ENCODE results near the gene VEZF1.
A peak's percentile ranks its signal among the peaks of the same experiment; 100 is the strongest.

Gene VEZF1

GRCh38 chr17:57987581-57988300 is at the start of gene VEZF1:
Gene VEZF1, minus strand, starts transcription at chr17:57988254. Its CDS starts 143 bp downstream, at chr17:57988111.
- no peak for TF ChIP-seq CTCF (IDR thresholded peaks at IDR 0.05; ENCODE audit: extremely low read depth, insufficient read depth, missing control alignments)
- in situ Hi-C loops (cut with MboI; ENCODE audit: low pct_unique_long_range_greater_than_20kb, low sequenced_read_pairs, unreplicated experiment), result no loop called here
- peak; percentile 91 for DNase-seq (ENCODE audit: low spot score)

GRCh38 chr17:58032691-58033415 is 44.8 kb upstream of the VEZF1 start:
- in situ Hi-C loops (cut with MboI; ENCODE audit: low pct_unique_long_range_greater_than_20kb, low sequenced_read_pairs, unreplicated experiment), result no loop called here

GRCh38 chr17:58028578-58028977 is 40.5 kb upstream of the VEZF1 start:
- TF ChIP-seq CTCF (IDR thresholded peaks at IDR 0.05; ENCODE audit: extremely low read depth, insufficient read depth, missing control alignments), result no peak
- DNase-seq (ENCODE audit: low spot score), result no peak
- in situ Hi-C loops (cut with MboI; ENCODE audit: low pct_unique_long_range_greater_than_20kb, low sequenced_read_pairs, unreplicated experiment), result no loop called here

More at GRCh38 chr17:58032691-58033415, 44.8 kb upstream of the VEZF1 start:
- no peak for TF ChIP-seq CTCF (IDR thresholded peaks at IDR 0.05; ENCODE audit: extremely low read depth, insufficient read depth, missing control alignments)
- no peak for DNase-seq (ENCODE audit: low spot score)

- in situ Hi-C loops (cut with MboI; ENCODE audit: low pct_unique_long_range_greater_than_20kb, low sequenced_read_pairs, unreplicated experiment), result loop anchor here (5.0 kb wide), 1 partner anchor 52 kb away; no protein-coding TSS in a partner anchor
- no peak for TF ChIP-seq CTCF (IDR thresholded peaks at IDR 0.05; ENCODE audit: extremely low read depth, insufficient read depth, missing control alignments)
- no peak for DNase-seq (ENCODE audit: low spot score)
Measured at GRCh38 chr17:58020401-58020800, 32.3 kb upstream of the VEZF1 start.

- TF ChIP-seq CTCF (IDR thresholded peaks at IDR 0.05; ENCODE audit: extremely low read depth, insufficient read depth, missing control alignments), result no peak
- in situ Hi-C loops (cut with MboI; ENCODE audit: low pct_unique_long_range_greater_than_20kb, low sequenced_read_pairs, unreplicated experiment), result no loop called here
- DNase-seq (ENCODE audit: low spot score), result no peak
Measured at GRCh38 chr17:58019521-58019920, 31.5 kb upstream of the VEZF1 start.

- DNase-seq (ENCODE audit: low spot score), result no peak
- in situ Hi-C loops (cut with MboI; ENCODE audit: low pct_unique_long_range_greater_than_20kb, low sequenced_read_pairs, unreplicated experiment), result no loop called here
- no peak for TF ChIP-seq CTCF (IDR thresholded peaks at IDR 0.05; ENCODE audit: extremely low read depth, insufficient read depth, missing control alignments)
Measured at GRCh38 chr17:58019039-58019438, 31.0 kb upstream of the VEZF1 start.
